Hippocampal formation (tissue), 2 donors: ENCODE results near the gene FSCN2.
"Not testable (repeated sequence)": the region's sequence is repeated elsewhere in the genome, so short reads cannot be mapped to it uniquely, and the experiment has no call there.

Experiments used
- DNase-seq, 2 donors: peaks; one replicate each; lab custom pipeline; 2025; lab: John Stamatoyannopoulos, UW

Gene FSCN2

GRCh38 chr17:81528651-81529436 lies 667 bp downstream of the FSCN2 start:
- DNase-seq = no peak

DNA sequence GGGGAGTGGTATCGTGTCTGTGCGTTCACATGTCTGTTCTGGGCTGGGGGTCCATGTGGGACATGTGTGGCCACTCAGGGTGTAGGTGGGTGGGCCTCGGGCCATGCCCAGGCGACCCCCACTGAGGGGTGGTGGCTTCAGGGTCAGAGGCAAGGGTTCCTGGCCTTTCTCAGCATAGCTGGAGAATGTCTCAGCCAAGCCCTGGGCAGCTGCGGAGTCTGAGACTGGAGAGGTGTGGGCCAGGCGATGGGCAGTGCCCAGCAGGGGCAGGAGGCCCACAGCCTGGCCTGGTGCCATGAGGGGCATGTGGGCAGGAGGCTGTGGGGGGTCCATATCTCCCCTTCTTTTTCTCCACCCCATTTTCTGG lies 1.2 kb downstream of the FSCN2 start:
- DNase-seq = no peak

GRCh38 chr17:81531013-81531412 lies 2.8 kb downstream of the FSCN2 start:
- DNase-seq = not testable (repeated sequence)

- DNase-seq = not testable (repeated sequence)
These were observed 3.8 kb downstream of the FSCN2 start for GRCh38 chr17:81531998-81532404.

DNA sequence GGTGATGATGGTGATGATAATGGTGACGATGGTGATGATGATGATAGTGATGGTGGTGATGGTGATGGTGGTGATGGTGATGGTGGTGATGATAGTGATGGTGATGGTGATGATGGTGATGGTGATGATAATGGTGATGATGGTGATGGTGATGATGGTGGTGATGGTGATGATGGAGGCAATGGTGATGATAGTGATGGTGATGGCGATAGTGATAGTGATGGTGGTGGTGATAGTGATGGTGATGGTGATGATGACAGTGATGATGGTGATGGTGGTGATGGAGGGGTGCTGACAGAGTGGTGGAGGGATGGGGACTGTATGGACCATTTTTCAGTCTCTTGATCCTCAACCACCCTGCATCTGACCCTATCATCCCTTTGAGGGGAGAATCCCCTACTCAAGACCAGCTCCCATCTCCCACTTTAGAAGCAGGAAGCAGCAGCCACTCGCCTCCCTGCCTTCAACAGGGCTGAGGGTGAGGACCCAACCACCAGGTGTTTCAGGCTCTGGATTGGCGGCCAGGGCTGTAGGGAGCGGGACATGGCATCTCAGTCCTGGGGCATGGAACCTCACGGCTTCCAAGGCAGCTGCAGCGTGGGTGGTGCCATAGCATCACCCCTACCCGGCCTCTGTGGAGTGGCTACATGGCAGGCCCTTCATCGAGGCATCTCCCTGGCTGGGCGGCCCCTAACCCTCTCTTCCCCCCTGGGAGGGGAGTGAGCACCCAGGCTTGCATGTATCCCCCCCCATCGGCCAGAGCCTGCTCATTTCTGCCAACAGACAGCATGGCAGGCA lies 4.5 kb downstream of the FSCN2 start:
- no peak for DNase-seq

- DNase-seq = no peak
These were observed 5.4 kb downstream of the FSCN2 start for GRCh38 chr17:81533339-81534141.

GRCh38 chr17:81534157-81535006 lies 6.2 kb downstream of the FSCN2 start:
- DNase-seq = no peak

GRCh38 chr17:81535007-81535328 lies 6.8 kb downstream of the FSCN2 start:
- DNase-seq = no peak

DNA sequence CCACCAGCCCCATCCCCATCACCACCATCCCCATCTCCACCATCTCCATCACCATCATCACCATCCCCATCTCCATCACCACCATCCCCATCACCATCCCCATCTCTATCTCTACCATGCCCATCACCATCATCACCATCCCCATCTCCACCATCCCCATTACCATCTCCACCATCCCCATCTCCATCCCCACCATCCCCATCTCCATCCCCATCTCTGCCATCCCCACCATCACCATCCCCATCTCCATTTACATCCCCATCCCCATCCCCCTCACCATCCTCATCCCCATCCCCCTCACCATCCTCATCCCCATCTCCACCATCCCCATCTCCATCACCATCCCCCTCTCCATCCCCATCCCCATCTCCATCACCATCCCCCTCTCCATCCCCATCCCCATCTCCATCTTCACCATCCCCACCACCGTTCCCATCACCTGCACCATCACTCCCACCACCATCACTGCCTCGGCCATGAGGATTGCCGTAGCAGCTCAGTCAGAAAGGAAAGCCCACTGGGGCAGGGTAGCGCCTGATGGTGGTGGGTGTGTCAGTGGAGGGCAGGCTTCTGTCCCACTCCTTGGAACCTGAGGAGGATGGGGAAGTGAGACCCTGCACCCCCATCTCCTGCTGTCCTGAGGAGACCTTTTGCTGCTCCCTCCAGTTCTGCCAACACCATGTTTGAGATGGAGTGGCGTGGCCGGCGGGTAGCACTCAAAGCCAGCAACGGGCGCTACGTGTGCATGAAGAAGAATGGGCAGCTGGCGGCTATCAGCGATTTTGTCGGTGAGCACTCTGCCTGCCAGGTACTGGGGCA lies 7.5 kb downstream of the FSCN2 start:
- DNase-seq = no peak

DNA sequence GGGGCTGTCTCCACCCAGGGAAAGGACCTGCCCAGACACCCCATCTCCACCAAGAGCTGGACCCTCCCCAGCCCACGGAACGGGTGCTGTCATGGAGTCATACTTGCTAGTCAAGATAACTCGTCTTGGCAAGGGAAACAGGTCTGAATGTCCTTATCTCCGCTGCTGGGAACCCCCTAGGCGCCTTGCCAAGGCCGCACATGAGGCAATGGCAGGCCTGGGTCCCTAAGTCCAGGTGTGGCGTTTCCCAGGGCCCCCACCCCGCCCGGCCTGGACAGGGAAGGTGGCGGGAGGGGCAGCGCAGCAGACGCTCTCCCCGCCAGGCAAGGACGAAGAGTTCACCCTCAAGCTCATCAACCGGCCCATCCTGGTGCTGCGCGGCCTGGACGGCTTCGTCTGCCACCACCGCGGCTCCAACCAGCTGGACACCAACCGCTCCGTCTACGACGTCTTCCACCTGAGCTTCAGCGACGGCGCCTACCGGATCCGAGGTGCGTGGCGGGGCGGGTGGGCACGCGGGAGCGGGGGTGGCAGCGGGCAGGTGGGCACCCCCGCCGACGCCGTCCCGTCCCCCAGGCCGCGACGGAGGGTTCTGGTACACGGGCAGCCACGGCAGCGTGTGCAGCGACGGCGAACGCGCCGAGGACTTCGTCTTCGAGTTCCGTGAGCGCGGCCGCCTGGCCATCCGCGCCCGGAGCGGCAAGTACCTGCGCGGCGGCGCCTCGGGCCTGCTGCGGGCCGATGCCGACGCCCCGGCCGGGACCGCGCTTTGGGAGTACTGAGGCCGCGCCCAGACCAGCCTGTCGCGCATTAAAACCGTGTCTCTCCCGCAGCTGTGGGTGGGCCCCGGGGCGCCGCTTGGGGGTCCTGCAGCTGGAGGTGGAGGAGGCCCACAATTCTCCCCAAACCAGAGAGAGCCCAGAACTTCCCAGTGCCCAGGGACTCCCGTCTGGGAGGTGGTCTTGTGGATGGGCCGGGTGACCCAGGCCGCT lies 8.4 kb downstream of the FSCN2 start:
- DNase-seq = no peak

- DNase-seq = no peak
These were observed 9.2 kb downstream of the FSCN2 start for GRCh38 chr17:81537343-81537855.

DNA sequence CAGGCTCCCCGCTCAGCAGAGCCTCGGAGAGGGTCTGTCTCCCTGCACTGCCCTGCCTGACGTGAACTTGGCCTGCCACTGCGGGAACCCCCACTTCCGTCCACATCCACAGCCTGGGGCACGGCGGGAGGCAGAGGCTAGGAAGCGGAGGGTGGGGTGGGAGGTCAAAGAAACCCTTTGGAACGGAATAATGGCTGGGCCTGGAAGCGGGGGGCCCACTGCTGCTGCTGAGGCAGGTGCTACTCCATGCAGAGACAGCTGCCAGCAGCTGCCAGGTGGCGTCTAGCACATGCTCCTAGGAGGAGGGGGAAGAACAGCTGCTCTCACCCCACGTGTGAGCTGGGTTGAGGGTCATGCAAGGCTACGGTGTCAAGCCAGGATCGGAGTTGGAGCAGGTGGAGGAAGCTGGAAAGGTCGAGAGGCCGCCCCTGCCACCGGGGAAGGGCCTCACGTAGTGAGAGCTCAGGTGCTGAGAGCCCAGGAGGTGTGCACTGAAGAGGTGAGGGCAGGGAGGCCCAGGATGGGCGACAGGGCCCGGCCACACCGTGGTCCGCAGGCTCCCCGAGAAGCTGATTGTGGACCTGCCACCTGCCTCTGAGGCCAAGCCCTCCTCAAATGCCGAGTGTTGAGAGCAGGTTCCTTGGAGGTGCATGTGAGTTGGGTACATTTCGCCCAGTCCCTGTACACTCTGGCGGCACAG lies 9.8 kb downstream of the FSCN2 start:
- no peak for DNase-seq

DNA sequence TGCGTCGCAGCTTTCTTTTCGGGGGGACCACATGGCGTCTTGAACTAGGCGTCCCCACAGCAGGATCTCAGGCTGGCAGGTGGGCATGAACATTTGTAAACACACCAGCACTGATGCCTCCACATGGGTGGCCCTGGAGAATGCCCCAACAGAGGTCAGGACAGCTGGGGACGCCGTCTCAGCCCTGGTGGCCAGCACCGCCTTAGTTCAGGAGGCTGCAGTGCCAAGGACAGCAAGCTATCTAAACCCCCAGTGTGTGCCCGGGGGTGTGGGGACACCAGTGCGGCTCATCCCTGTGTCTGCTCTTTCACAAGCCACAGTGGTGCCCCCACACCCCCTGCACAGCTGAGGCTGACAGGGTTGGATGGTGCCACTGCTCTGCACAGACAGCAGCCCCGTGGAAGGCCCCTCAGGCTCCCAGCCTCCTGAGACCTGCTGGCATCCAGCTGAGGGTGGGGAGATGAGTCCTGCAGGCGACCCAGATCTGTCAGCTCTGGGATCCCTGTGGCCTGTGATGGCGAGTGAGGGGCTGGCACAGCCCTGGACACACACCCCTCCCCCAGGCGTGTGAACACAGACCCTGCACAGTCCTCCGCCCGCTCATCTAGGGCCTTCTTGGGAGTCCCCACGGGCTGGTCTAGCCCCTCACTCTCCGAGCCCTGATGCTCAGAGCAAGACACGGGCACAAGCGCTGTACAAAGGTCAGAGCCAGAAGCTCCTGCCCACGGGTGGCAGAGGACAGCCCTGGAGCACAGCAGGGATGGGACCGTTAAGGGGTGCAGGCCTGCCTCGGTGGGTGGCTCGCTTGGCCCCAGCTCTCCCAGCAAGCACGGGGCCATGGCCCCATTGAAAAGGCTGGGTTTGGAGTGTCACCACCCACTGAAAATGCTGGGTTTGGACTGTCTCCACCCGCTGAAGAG lies 10.7 kb downstream of the FSCN2 start:
- DNase-seq = no peak

- DNase-seq = no peak
These were observed 11.4 kb downstream of the FSCN2 start for GRCh38 chr17:81539571-81539900.

GRCh38 chr17:81539961-81540675 lies 11.9 kb downstream of the FSCN2 start:
- no peak for DNase-seq

DNA sequence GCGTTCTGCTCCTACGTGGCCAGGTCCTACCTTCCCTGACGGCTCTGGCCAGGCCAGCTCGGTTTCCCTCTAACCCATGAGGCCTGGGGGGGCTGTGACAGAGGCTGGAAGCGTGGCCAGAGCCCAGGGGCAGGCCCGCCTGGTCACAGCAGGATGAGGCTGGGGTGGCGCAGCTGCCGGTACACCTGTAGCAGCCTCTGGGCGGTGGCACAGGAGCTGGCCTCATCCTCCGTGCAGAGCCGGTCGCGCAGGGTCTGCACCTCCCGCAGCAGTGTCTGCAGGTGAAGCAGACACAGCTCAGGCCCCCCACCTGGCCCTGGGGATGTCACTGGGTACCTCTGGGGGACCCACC lies 12.5 kb downstream of the FSCN2 start:
- no peak for DNase-seq

DNA sequence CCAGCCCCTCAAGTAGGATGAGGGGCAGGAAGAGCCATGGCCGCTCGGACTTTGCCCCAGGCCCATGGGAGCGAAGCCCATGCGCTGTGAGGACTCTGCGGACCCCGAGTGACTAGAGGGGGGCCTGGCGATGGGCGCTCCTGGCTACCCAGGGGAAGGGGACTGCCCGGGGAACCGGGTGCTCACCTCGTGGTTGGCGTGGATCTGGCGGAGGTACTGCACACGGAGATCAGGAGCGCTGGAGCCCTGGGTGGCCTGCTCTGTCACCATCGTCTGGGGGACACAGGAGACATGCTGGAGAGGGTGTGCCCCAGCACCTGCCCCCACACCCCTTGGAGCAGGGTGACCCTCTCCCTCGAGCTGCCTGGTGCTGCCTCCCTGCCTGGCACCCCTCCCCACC lies 12.9 kb downstream of the FSCN2 start:
- no peak for DNase-seq
